Activated CD4-positive, CD25-positive, alpha-beta regulatory T cell treated with anti-CD3 and anti-CD28 coated beads, Interleukin-2, amount 50 U/mL, for 72 hours (primary cell): ENCODE results near the gene SETD3.

Source experiments
- DNase-seq: peaks from one replicate; pipeline ENCODE4 v3.0.0; 2021

SETD3 gene

DNA sequence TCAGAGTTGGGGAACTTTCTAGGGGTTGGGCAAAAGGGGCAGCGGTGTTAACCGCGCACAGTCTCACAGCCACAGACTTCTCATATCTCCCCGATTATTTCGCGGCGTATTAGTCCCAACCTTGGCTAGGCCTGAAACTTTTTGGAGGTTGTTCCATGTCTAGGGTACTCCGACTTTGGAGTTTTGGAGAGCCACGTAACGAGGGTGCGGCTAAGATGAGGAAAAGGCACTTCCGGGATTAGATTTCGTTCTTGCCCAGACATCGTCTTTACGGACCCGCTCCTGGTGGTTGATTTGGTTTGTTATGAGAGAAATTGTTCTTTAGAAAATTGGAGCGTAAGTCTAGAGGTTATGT lies 1.1 kb upstream of the SETD3 start:
- DNase-seq = no peak

DNA sequence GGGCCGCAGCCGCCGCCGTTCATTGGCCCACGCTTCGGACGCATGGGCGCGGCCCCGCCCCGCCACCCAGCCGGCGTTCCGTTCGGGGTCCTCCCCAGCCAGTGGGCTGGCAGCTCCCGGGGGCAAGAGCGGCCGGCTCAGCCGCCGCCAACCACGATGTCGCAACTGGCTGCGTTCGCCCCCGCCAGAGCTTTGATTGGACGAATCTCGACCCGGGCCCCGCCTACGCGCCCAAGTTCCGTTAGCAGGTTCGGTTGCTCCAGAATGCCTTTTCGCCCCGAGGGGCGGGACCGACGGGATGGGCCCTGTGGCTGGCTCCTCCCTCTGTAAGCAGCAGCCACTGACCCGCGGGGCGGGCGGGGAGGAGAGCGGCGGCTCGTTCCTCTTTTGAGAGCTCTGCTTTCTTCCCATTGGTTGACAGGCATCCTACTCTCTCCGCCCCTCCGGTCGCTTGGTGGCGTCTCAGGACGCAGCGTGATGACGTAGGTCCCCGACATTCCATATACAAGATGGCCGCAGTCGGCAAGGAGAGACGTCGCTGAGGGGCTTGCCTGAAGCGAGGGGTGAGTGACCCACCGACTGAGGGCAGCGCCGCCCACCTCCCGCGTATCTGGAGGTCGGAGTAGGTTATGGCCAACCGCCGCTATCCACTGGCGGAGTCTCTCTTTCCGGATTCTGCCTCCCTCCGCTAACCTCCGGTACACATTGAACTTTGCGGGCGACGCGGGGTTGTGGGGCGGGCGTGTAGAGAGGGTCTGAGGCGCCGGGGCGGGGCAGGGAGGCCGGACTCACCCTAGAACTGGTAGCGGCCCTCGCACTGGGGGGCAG lies 472 bp upstream of the SETD3 start, which contains the start of gene CCNK:
Gene CCNK, plus strand, starts transcription at position 493 of the 828 bp plus-strand sequence. CDS start 11,269 bp downstream, outside the sequence.
- DNase-seq = peak; percentile 100

DNA sequence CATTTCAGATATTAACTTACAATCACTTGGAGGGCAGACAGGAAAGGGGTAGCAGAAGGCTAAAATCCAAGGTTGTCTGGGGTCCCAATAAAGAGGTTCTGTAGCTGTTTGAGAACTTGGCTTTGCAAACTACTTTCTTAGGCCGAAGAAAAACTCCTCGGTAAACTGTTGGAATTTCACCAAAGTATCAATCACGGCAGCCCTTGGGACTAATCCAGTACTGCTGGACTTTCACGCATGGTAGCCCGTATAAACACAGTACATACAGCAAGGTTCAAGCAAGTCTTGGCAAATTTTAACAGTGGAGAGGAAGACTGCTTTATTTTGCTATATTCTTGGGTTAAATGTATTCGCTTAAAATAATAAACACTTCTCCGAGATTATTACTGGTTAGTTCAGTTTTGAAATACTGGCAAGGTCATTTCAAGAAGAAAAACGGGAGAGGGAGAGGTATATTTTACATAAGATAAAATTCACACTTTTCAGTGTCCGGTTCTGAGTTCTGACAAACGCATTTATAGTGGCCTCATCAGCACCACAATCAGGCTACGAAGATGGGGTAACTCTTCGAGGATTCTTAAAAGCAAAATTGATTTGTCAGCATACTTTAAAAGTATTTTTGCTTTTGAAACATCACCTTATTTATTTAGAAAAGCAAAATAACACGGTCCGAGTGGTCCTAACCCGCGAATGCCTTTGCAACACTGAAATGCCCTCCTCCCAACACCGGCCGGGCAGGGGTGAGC lies 1.3 kb downstream of the SETD3 start:
- DNase-seq = no peak

DNA sequence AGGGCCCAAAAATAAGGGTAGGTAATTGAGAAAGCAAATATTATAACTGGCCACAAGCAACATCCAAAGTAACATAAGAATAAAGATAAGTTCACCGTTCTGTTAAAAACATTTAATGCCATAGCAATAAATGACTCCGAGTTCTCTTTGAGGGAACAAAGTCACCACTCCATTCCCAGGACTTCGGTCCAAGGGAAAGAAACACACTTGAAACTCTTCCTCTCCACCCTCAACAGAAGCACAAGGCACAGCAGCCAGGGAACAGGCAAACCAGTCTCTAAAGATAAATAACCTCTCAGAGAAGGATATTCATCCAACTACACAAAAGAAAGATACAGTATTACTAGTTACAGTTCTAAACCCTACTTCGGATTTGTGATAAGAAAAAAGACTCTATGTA lies 2.5 kb downstream of the SETD3 start:
- no peak for DNase-seq

DNA sequence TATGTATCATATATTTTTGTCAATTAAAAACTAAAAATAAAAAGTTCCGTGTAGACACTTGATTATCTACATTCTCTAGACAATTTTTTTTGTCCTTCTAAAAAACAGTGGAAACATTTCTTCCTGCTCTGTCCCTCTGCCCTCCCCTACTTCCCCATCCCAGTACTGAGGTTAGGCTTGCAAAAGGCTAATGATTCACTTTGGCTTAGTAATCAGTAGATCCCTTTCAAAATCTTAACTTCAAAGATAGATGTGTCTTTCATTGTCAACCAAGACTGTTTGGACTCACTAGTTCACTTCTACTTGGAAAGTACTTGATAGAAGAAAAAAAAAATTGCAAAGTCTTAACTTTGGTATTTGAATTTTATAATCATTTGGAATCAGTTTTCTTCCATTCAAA lies 3.8 kb downstream of the SETD3 start:
- no peak for DNase-seq

DNA sequence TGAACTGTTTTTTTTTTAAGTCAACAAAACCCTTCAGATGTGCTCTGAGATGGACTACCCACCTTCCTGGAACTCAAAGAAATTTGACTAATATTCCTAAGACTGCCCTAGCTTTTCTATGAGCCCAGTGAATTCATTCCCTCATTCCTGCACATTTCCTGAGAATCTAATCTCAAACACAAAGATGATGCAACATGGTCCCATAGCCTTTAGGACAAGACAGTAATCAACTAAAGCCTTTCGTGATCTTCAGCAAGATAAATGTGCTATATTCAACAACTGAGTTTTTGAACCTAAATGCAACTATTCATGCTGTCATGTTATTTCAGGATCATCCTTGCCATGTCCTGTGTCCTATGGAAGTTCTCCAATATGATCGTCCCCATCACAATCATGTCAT lies 5.0 kb downstream of the SETD3 start:
- no peak for DNase-seq

DNA sequence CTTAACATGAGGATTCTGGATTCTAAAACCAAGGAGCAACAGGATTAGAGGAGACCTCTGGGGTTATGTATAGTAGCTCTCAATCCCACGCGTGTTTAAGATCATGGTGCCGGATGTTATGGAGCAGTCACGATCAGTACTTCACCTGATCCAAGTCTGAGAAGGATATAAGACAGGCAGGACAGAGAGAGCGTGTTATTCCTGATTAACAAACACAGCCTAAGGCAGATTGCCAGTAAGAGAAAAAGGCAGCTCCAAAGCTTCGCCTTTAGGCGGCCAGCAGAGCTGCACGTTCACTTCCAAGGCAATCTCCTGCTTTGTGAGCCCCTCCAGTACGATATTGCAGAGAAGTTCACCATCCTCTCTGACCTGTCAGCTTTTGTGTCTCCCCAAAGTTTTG lies 5.5 kb downstream of the SETD3 start:
- DNase-seq = no peak

DNA sequence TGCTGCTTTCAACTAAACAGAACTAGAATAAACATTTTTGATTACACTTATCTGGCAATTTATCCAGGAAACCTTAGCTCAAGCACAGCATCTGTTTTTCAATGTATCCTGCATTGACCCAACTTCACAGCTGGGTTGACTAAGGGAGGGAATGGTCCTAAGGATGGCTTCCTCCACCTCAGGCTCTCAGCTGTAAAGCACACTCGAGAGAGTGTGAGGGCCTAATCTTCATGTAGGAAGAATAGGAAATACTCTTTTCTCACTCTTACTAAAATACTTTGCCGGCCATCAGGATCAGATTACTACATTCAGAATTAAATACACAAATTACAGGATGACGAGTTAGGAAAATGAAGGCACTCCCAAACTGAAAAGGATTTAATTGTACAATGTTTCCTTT lies 7.2 kb downstream of the SETD3 start:
- no peak for DNase-seq

DNA sequence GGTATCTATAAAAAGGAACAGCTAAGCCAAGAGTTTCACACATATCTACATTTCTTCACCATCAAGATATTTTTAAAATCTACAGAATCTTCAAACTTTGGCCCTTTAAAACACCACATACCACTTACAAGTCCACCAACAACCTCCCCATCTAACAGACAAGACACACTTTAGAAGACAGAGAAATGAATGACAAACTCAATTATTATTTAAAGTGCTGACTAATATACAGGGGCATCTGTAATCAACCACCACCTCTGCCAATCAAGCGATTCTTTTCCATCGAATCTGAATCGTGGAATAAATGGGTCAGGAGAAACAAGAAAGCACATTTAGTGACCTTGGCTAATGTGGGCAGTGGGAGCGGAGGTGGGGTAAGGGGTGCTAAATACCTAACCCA lies 7.7 kb downstream of the SETD3 start:
- no peak for DNase-seq

DNA sequence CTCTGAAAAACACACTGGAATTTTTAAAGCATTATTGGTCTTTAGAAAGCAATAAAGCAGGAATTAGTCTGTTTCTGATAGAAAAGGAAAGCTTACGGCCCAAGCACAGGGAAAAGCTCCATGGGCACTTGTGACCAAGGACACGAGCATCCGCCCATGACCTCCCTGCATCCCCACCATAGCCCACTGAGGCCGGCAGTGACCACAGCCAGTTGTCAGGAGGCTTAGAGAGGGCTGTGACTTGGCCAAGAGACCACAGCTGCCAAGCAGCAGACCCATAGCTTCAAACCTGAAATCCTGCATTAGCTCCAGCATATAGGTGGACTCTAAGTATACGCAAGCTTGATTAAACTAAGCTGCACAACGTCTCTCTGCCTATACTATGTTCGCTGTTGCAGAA lies 8.9 kb downstream of the SETD3 start:
- DNase-seq = no peak

DNA sequence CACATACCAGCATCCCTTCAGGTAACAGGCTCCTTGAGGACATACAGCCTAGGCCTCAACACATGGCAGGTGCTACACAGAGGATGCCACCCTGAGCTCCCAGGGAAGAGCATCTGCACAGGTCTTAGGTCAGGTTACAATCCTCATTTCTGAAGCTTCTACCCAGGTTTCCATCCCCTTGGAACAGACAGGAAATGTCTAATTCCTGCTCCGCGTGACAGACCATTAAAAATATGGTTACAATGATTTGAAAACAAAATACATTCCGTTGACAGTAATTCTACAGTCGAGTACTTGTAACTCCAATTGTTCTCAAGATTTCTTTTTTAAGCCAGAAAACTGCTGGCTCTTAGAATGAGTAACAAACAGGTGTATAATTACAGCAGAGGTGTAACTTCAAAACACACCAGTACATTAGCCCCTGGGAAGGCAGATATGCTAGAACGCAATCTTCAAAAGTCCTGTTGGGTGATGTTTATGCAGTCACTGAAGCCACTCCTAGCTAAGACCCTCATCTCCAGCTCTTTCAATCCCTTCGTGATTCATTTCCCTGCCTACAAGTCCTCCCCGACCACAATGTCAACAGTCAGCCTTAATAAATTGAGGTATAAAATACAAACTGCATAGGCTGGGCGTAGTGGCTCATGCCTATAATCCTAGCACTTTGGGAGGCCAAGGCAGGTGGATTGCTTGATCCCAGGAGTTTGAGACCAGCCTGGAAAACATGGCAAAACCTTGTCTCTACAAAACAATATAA lies 11.6 kb downstream of the SETD3 start:
- DNase-seq = no peak

DNA sequence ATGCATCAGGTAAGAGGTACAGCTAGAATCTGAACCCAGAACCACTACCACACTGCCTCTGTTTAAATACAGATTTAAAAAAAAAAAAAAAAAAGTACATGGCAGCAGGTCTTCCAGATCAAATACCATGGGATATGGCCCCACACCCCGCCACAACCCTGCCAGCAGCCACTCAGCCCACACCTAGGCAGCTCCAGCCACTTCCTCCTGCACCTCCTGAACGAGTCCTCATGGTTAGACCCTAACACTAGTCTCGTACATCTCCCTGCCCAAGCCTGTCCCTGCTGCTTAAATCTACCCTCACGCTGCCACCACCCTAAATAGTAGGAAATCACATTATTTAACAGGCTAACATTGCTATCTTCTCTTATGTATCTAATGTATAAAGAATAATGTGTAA lies 12.6 kb downstream of the SETD3 start:
- DNase-seq = no peak

DNA sequence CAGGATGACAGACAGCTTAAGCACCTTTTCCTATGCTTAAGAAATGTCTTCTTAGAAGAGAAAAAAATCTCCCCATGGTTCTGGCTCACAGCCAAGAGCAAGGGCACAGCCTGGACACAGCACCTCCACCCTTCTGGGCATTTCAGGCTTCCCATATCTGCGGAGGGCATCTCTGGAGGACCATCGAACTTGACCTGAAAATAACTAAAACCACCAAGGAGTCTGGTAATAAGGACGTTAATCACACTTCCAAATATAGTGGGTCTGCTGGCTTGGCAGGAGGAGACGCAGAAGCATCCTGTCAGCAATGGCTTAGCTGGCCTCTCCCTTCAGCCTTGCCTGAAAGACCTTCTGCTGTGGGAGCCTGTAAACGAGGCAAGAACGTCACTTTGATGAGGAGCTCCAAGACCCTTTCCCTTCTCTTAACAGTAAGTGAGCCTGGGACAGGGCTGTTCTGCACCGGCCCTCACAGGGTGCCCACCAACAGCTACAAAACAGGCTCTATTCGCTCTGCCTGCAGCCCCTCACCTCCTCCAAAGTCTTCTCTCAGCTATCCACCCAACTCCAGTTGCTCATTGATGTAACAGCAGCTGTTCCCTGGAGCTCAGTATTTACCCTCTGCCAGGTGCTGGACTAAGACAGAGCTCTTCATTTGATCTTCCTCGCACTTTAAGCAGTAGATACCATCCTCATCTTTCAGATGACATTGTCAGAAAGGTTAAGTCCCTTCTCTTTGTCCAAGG lies 13.2 kb downstream of the SETD3 start:
- DNase-seq = no peak

DNA sequence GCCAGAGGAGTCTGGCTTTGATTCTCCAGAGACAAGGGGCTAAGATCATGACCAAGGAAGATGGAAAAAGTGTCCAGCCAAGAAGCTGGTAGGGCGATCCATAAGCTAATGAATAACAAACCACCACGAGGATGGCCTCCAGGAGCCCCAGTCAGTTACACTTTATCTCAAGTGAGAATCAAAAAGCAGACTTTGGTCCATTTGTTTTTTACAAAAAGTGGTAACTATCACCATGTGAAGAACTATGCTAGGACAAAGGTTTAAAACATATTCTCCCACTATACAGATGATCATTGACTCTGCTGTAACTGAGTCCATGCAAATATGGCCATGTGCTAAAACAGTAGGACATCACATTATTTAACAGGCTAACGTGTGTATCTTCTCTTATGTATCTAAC lies 13.9 kb downstream of the SETD3 start:
- DNase-seq = no peak

DNA sequence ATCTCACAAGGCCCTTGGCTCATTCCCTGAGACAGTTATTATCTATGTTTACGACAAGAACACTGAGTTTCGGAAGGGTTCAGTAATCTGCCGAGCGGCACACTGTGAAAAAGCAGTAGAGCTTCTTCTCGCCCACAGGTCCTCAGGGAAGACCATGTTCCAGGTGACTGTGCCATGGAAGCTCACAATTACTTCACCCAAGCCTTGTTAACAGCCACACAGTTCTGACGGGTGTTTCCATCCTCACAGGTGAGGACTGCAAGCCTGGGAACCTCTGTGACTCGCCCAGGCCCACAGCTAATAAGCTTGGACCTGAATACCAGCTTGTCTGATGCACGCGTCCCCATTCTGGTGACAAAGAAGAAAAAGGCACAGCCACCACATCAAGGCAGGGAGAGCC lies 15.4 kb downstream of the SETD3 start:
- no peak for DNase-seq

DNA sequence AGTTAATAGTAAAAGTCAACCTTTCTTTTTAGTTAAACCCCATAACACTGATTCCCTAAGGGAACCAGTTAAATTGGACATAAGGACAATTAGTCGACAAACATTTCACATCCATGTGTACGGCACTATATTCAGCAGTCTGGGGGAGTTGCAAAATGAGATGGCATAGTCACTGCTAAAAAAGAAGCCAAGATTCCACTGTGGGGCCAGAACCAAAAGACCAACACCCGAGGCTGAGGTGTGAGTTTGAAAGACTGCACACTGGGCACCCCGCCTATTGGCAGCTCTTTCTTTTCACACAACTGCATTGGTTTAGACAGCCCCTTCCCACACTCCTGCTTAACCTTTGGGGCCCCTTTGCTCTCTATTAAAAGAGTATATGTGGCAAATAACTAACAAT lies 16.7 kb downstream of the SETD3 start:
- DNase-seq = no peak

DNA sequence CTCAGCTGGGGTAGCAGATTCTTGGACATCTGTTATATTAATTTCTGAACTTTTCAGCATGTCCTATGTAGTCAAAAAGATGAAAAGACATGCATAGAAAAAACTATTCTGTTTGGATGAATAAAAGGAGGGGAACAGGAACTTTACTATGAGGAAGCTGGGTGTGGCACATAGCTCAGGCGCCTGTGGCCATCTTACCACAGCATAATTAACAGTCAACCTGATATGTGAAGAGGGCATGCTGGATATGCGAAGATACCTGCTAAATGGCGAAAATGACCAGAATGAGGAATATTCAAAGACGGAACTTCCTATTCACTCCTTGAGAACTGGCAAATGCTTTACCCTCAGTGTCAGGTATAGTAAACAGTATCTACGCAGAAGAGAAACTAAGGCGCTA lies 18.4 kb downstream of the SETD3 start:
- DNase-seq = no peak

DNA sequence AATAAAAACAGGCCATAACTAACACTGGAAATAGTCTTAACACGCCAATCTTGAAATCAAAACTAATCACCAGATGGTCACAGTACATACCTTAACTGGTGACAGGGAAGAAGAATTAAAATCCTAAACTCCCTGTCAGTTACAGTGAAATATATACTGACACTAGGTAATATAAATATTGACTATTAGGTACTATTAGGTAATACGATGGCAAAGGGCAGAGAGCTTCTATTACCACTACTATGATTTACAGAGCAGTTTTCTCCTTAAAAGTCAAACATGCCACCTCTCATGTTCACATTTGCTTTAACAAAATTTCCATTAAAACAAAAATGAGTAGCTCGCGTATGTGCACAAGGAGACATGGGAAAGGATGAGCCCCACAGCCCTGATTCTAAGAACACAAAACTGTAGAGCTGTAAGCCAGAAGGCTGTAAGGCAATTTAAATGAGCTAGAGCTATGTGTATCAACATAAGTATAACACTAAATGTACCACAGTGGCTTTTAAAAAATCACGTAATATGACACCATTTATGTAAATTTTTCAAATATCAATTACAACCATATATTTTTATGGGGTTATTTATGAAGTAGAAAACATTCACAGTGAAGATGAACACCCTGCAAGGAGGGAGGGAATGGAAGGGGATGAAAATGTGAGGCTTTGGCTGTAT lies 19.1 kb downstream of the SETD3 start:
- DNase-seq = no peak

DNA sequence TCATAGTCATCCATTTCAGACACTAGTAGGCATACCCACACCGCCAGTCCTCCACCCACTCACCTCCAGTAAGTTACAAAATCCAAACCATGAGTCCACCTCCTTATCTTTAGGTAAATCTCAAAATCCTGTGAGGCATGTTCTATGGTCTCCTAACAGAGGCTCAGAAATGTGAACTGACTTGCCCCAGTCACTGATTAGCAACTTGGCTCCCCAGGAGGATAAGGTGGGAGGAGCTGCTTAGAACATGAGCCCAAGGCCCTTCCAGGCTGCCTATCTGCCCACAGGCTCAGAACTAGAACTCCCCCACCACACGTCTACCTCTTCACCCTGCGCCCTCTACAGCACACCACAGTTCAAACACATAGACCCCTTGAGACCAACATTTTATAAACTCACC lies 19.9 kb downstream of the SETD3 start:
- no peak for DNase-seq

DNA sequence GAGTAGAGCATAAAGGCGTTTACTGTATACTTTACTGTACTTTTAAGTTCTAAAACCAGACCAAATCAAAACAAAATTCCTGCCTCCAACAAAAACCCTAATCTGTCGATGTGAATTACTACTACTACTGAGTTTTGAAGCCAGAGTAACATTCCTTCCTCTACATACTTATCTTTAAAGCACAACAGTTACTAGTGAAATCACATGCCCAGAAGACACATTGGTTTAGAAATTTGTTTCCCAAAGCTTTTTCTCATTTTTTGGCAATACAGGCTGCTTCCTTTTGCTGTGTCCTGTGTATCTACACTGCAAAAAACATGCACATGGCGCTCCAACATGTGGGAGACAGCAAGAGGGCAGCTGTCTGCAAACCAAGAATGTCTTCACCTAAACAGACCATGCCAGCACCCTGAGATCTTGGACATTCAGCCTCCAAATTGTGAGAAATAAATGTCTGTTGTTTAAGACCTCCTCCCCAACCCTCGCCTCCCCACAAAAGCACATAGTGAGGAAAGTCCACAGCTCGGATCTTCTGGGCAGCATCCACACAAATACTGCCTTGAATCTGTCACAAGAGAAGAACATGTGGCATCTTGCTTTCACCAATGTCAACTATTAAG lies 21.1 kb downstream of the SETD3 start:
- no peak for DNase-seq

DNA sequence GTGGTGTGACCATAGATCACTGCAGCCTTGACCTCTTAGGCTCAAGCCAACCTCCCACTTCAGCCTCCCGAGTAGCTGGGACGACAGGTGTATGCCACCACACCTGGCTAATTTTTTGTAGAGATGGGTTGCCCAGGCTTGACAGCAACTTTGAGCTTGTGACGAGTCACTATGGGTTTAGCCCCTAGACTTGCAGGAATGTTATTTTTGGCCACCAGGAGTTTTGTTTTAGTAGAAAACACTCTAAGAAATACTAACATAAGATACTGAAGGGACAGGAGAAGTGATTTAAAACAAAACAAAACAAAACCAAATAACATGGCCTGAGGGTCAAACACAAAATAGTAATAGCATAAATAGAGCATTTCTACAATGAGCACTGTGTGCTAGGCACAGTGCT lies 26.4 kb downstream of the SETD3 start:
- DNase-seq = no peak

DNA sequence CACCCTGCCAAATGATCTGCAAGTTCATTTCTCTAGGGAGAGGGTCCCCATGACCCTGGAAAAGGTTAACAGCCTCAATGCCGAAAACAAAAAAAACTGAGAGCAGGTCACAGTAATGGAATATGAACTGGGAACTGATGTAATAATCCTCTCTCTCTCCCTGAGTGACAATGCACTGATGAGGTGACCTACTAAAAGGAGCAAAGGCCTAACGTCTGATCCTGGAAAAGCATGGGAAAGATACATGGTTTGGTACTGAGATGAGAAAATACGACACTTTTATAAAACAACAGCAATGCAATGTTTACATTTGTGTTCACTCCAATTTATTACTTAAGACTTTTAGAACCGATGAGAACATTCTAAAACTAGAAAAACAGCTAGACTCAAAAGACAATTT lies 27.7 kb downstream of the SETD3 start:
- DNase-seq = no peak
